ENCODE measurements around the gene GTF2IRD1. TPM values are rescaled to one million over a fixed set of nuclear protein-coding genes. Genes with fewer than 3 reads are reported as not detected.

GTF2IRD1 gene
- total and polyA plus RNA-seq, 9 of the 15 experiments (the other 6 are each of a cell fraction or from before 2014, with no cell fraction given), result 9.1 to 30.2 (median 14.0) TPM

GRCh38 chr7:74554178-74554577 lies 100.5 kb downstream of the GTF2IRD1 start:
- Histone ChIP-seq H3K9me3 (replicated peaks; ENCODE audit: control insufficient read depth, insufficient read depth, low read depth, low read length) (no peaks in the 10 kb centered on the region), H3K9ac (ENCODE audit: insufficient read depth in 1 of 2, low read depth in 2 of 2, low read length in 2 of 2) (no peak overlapping the region; a peak in 1 of 4 replicates), H3K4me3 (no peak overlapping the region), H3K9me1 (ENCODE audit: control insufficient read depth, insufficient read depth, low read length) (no peaks in the 10 kb centered on the region), H2AFZ (ENCODE audit: low read depth, low read length) (no peak overlapping the region), H3K27me3 (ENCODE audit: control insufficient read depth in 2 of 2, insufficient read depth in 2 of 2, low read length in 2 of 2) (no peaks in the 10 kb centered on the region), H3K4me1 (replicated peaks in 1 of 2; ENCODE audit: control insufficient read depth in 2 of 2, insufficient read depth in 2 of 2, low read length in 2 of 2) (no peaks in the 10 kb centered on the region), H3K4me2 (ENCODE audit: insufficient read depth, low read length) (no peak overlapping the region), H4K20me1 (replicated peaks; ENCODE audit: control insufficient read depth, insufficient read depth, low read length) (no peaks in the 10 kb centered on the region), H3K36me3 (ENCODE audit: control insufficient read depth, insufficient read depth, low read length) (peaks cover 15% of the 10 kb centered on the region; the same call in 2 of the 3 replicates), H3K27ac (ENCODE audit: extremely low read depth, low read depth, low read length) (no peak overlapping the region), H3K79me2 (ENCODE audit: control insufficient read depth, insufficient read depth, low read length) (no peaks in the 10 kb centered on the region)
- BruUV-seq (replicated peaks), result no TSS peak
- TF ChIP-seq NFIX (CRISPR knock-in tag; IDR thresholded peaks at IDR 0.05; ENCODE audit: low read depth) (no peak), ZNF311 (CRISPR knock-in tag; IDR thresholded peaks at IDR 0.05) (no peak), RBM17 (IDR thresholded peaks at IDR 0.05; ENCODE audit: borderline replicate concordance, low read depth, low read length) (no peak), ZNF76 (CRISPR knock-in tag; IDR thresholded peaks at IDR 0.05; ENCODE audit: borderline replicate concordance) (no peak), SMC3 (conservative IDR thresholded peaks at IDR 0.05; ENCODE audit: insufficient read depth, low read depth, low read length) (no peak), ZNF3 (CRISPR knock-in tag; IDR thresholded peaks at IDR 0.05) (no peak), THRB (CRISPR knock-in tag; conservative IDR thresholded peaks at IDR 0.05) (no peak), PCBP2 (IDR thresholded peaks at IDR 0.05; ENCODE audit: low read depth, low read length, poor library complexity, severe bottlenecking) (no peak), NKRF (IDR thresholded peaks at IDR 0.05; ENCODE audit: borderline replicate concordance) (no peak), PHB2 (IDR thresholded peaks at IDR 0.05; ENCODE audit: low read depth) (no peak), ZNF224 (CRISPR knock-in tag; IDR thresholded peaks at IDR 0.05) (no peak), MTA3 (IDR thresholded peaks at IDR 0.05; ENCODE audit: borderline replicate concordance) (no peak), OTX1 (CRISPR knock-in tag; IDR thresholded peaks at IDR 0.05) (no peak), PBX2 (CRISPR knock-in tag; IDR thresholded peaks at IDR 0.05; ENCODE audit: low read depth) (no peak), PBX2 (tag; conservative IDR thresholded peaks at IDR 0.05; ENCODE audit: low read depth) (no peak), NR4A1 (CRISPR knock-in tag; IDR thresholded peaks at IDR 0.05) (no peak), NR4A1 (tag; IDR thresholded peaks at IDR 0.05) (no peak), GABPB2 (CRISPR knock-in tag; conservative IDR thresholded peaks at IDR 0.05) (no peak), PTTG1 (tag; IDR thresholded peaks at IDR 0.05; ENCODE audit: low read depth) (no peak)
- in situ Hi-C loops (cut with MboI), result no loop called here
- CTCF ChIA-PET (ENCODE audit: low intra/inter-chr PET ratio), result no interaction called here
- FAIRE-seq, result no peak
- intact Hi-C loops (cut with micrococcal nuclease), result no loop called here
- WGBS (ENCODE audit: insufficient coverage, low coverage, missing lambda C conversion rate), result 75% methylated on average over 7 of the region's 7 CpGs
- no peak for DNase-seq (ENCODE audit: extremely low read depth in 1 of 4, low spot score in 3 of 4)
- POLR2A ChIA-PET, result interaction anchor here (0.8 to 1.1 kb wide), 2 partner anchors 9 to 11 kb away, joined by 3 to 4 read pairs; no protein-coding TSS in a partner anchor
- peak; percentile 16; the same call in 1 of the 3 replicates for ATAC-seq
